H4 (cell line): Measurements from ENCODE around the gene NEU3. TPM values are rescaled to one million over a fixed set of nuclear protein-coding genes. Genes with fewer than 3 reads are reported as not detected.
A peak's percentile ranks its signal among the peaks of the same experiment; 100 is the strongest.
"Not testable (repeated sequence)": the region's sequence is repeated elsewhere in the genome, so short reads cannot be mapped to it uniquely, and the experiment has no call there.

Experiments used
- DNase-seq: peaks from one replicate; pipeline ENCODE4 v3.0.0-alpha.2; 2015; ENCODE audit warnings: low spot score
- total RNA-seq: library from RNA; depleted of rRNA; stranded (reverse); fragments of >200 nt; shearing (Covaris generic); gene quantifications from 2 replicates; pipeline ENCODE4 v1.2.3, GENCODE V29; 2014

NEU3 gene
- total RNA-seq, 1 experiment from 2014 or later, result 7.7 TPM

GRCh38 chr11:74984070-74984469 is 4.7 kb upstream of the NEU3 start:
- DNase-seq, result no peak

DNA sequence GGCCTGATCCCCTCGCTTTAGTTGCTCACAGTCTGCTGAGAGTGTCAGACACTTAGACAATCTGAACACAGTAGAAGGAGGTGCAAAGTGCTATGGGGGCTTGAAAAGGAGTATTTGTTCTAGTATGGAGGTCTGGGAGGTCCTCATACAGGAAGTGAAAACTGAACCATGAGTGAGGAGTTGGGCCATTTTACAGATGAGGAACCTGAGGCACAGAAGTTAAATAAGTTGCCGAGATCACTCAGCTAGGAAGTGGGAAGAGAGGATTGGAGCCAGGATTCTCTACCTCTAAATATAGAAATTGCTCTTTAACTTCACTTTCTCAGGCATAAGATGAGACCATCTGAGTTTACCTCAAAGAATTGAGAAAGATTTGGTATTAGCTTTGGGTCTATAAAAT is 4.0 kb upstream of the NEU3 start:
- no peak for DNase-seq

DNA sequence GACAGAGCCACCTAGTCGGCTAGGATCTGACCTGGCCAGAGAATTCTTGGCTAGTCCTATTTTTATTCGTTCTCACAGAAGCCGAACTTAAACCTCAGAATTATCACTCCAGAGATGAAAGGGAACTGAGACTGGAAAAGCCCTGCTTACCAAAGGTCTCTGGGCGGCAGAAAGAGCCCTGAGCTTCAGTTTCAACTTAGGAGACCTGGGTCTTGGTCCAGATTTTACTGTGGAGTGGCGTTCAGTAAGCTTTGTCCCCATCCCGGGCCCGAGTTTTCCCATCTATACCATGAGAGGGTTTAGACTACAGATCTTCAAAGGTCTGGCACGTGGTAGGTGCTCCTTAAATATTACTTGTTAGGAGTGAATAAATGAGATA is 516 bp downstream of the NEU3 start:
- DNase-seq, result no peak

GRCh38 chr11:74990150-74990549 is 1.4 kb downstream of the NEU3 start:
- DNase-seq, result not testable (repeated sequence)

GRCh38 chr11:74990941-74991340 is 2.2 kb downstream of the NEU3 start:
- DNase-seq, result no peak

- DNase-seq, result no peak
Measured at GRCh38 chr11:74992852-74993251, 4.1 kb downstream of the NEU3 start.

- no peak for DNase-seq
Measured at GRCh38 chr11:75000975-75001354, 12.2 kb downstream of the NEU3 start.

DNA sequence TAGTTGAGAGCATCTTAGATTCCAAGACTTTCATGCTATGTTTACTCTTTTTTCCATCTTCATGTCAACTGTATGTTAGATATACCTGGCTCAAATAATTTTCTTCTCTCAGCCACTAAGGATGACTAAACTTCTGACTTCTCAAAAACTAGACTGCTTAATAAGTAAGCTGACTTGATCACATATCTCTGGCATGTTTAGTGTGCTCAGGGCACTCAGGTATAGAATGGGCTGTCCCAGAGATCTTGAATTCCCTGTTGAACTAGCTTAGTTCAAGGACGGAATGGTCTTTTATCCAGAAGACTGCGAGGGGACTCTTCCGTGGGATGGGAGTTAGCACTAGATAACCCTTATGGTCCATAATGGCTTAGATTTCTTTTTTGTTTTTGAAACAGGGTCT is 13.0 kb downstream of the NEU3 start:
- no peak for DNase-seq

DNA sequence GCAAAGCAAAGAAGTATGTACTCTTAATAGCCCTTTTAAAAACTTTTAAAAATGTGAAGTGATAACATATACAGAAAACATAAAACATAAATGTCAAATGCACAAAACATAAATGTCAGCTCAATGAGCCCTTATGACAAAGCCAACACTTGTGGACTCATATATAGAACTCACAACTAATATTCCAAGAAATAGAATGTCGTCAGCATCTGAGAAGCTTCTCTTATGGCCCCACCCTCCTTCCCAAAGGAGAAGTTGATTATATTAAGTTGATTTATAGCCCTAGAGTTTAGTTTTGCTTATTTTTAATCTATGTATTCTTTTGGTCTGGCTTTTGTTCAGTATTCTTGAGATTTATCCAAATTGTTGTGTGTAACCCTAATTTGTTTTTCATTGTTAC is 13.8 kb downstream of the NEU3 start:
- DNase-seq, result no peak

DNA sequence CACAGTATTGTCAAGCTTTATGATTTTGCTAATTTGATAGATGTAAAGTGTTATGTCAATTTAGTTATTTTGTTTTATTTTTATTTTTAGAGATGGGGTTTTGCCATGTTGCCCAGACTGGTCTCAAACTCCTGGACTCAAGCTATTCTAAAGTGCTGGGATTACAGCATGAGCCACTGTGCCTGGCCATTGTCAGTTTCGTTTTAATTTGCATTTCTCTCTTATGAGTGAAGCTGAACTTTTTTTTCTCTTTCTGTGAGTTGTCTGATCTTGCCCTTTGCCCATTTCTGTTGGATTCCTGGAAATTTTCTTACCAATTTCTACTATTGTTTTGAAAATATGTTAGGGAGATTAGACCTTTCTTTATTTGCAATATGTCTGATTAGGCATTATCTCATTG is 15.5 kb downstream of the NEU3 start:
- no peak for DNase-seq

- DNase-seq, result no peak
Measured at GRCh38 chr11:75011357-75011756, 22.6 kb downstream of the NEU3 start.

DNA sequence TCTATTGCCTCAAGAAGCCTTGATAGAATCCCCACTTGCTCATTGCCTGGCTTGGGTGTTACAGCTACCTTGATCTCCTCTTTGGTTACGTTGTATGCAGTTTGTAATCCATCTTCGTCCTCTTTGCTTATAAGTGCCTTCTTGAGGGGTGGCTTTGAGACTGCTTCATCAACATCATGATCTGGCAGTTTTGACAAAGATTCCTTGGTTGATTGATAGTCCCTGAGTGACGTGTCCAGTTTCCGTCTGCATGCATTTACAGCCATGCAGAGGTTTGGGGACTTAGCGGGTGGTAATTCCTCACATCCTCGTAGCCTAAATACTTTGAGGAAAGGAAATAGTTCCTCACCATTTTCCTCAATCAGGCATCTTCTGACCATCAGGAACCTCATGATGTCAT is 23.1 kb downstream of the NEU3 start:
- no peak for DNase-seq

DNA sequence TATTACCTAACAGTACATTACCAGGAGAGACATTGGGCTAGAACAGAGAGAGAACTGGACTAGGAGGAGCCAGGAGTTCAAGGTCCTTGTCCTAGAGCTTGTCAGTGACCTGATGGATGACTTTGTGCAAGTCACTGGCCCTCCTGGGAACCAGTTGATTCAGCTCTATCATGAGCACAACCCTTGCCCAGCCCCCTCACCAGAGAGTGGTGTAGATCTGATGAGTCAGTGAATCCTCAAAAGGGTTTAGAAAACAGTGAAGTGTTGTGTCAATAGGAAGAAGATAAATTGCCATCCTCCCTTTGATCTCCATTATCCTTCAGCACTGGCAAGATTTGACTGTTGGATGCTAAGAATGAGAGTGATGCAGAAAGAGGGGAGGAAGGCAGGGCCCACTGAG is 24.3 kb downstream of the NEU3 start:
- DNase-seq, result no peak

- DNase-seq, result no peak
Measured at GRCh38 chr11:75014129-75014528, 25.4 kb downstream of the NEU3 start.

DNA sequence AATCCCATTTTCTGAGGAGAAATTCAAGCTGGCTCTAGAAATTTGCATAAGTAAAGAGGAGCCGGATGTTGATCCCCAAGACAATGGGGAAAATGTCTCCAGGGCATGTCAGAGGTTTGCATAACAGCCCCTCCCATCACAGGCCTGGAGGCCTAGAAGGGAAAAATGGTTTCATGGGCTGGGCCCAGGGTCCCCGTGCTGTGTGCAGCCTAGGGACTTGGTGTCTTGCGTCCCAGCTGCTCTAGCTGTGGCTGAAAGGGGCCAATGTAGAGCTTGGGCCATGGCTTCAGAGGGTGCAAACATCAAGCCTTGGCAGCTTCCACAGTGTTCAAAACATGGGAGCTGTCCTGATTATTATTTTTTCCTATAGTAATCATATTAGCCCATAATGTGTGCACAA is 30.5 kb downstream of the NEU3 start:
- not testable (repeated sequence) for DNase-seq

DNA sequence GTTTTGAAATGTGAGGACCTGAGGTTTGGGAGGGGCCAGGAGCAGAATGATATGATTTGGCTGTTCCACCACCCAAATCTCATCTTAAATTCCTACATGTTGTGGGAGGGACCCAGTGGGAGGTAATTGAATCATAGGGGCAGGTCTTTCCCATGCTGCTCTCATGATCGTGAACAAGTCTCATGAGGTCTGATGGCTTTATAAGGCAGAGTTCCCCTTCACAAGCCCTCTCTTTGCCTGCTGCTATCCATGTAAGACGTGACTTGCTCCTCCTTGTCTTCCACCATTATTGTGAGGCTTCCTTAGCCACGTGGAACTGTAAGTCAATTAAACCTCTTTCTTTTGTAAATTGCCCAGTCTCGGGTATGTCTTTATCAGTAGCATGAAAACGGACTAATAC is 31.6 kb downstream of the NEU3 start:
- not testable (repeated sequence) for DNase-seq

DNA sequence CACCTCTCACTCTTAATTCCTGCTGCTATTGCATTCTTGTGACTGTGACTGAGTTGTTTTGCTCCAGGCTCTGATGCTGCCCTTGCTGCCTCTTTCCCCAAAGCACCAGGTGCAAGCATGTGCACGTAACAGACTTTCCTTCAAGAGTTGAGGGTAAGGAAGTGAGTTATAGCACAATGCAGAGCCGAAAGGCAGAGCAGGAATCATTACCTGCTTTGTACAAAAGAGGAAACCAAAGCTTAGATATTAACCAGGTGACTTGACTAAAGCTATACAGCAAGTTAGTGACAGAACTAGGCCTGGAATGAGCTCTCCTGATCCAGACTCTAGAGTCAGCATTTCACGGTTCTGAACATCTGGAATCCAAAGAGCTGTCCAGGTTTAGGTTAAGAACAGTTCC is 33.6 kb downstream of the NEU3 start:
- DNase-seq, result no peak

- peak; percentile 70 for DNase-seq
Measured at GRCh38 chr11:75022759-75023396, 34.1 kb downstream of the NEU3 start.

- DNase-seq, result no peak
Measured at GRCh38 chr11:75023446-75024067, 34.8 kb downstream of the NEU3 start.

GRCh38 chr11:75024068-75024449 is 35.3 kb downstream of the NEU3 start:
- DNase-seq, result no peak

DNA sequence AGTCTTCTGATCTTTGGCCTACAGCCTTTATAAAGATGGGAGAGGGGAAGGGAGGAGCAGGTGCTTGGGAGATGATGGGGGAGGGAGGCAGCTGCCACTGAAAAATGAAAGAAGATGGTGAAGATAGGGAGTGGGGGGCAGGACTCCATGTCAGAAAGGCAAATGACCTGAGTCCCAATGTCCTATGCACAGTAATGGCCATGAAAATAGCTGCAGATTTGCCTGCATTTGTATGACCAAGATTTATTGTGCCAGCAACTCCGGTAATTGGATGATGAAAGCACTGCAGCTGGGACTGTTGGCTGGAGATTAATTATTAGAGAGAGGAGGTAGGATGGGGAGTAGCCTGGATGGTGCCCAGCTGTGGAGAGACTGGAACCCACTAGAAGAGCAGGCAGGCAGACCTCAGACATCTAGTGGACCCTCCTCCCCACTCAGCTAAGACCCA is 36.1 kb downstream of the NEU3 start:
- no peak for DNase-seq

- DNase-seq, result no peak
Measured at GRCh38 chr11:75025561-75025960, 36.8 kb downstream of the NEU3 start.

DNA sequence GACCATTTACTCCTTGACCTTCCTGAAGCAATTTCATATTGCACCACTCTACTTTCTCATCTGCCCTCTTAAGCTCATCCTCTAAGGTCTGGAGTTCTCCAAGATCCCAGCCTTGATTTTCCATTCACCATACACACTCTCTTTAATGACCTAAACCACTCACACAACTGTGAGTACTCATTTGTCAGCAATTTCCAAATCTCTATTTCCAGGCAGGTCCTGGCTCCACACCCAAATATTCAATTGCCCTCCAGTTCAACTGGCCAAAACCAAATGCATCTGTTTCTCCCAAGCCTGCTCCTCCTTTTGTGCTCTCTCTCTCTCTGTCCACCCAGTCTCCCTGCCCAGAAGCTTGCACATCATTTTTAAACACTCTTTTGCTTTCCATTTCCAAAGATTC is 39.6 kb downstream of the NEU3 start:
- no peak for DNase-seq

DNA sequence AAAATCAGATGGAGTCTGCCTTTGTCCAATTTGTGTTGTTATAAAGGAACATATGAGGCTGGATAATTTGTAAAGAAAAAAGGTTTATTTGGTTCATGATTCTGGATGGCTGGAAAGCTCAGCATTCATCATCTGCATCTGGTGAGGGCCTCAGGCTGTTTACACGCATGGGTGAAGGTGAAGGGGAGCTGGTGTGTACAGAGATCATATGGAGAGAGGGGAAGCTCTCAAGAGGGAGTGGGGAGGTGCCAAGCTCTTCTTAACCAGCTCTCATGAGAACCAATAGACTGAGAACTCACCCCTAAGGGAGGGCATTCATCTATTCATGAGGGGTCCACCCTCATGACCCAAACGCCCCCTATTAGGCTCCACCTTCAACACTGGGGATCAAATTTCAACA is 40.0 kb downstream of the NEU3 start:
- no peak for DNase-seq
